ENCODE data around the gene TUBG2.
"Not testable (repeated sequence)": the region's sequence is repeated elsewhere in the genome, so short reads cannot be mapped to it uniquely, and the experiment has no call there.

TUBG2 gene

GRCh38 chr17:42653179-42654124 is 5.6 kb upstream of the TUBG2 start:
- no peak for DNase-seq (ENCODE audit: low spot score)

- peak; percentile 75 for DNase-seq (ENCODE audit: low spot score)
Observed at GRCh38 chr17:42655528-42655927, 3.6 kb upstream of the TUBG2 start.

GRCh38 chr17:42657824-42658588 is 1.1 kb upstream of the TUBG2 start:
- DNase-seq (ENCODE audit: low spot score) = no peak

- DNase-seq (ENCODE audit: low spot score) = not testable (repeated sequence)
Observed at GRCh38 chr17:42659932-42660274, 819 bp downstream of the TUBG2 start.

GRCh38 chr17:42660692-42661345 is 1.7 kb downstream of the TUBG2 start:
- DNase-seq (ENCODE audit: low spot score) = peak; percentile 72

GRCh38 chr17:42665581-42666001 is 6.5 kb downstream of the TUBG2 start:
- DNase-seq (ENCODE audit: low spot score) = no peak

GRCh38 chr17:42666126-42666525 is 7.0 kb downstream of the TUBG2 start:
- DNase-seq (ENCODE audit: low spot score) = not testable (repeated sequence)

- peak; percentile 94 for DNase-seq (ENCODE audit: low spot score)
Observed at GRCh38 chr17:42667088-42667951, 8.2 kb downstream of the TUBG2 start.

- no peak for DNase-seq (ENCODE audit: low spot score)
Observed at GRCh38 chr17:42669705-42669976, 10.6 kb downstream of the TUBG2 start.

GRCh38 chr17:42669977-42670788 is 11.1 kb downstream of the TUBG2 start:
- no peak for DNase-seq (ENCODE audit: low spot score)

- DNase-seq (ENCODE audit: low spot score) = no peak
Observed at GRCh38 chr17:42670789-42671657, 11.9 kb downstream of the TUBG2 start.

- no peak for DNase-seq (ENCODE audit: low spot score)
Observed at GRCh38 chr17:42672038-42672437, 13.0 kb downstream of the TUBG2 start.

GRCh38 chr17:42673266-42673884 is 14.3 kb downstream of the TUBG2 start:
- DNase-seq (ENCODE audit: low spot score) = no peak

- no peak for DNase-seq (ENCODE audit: low spot score)
Observed at GRCh38 chr17:42673885-42674754, 15.0 kb downstream of the TUBG2 start.

- DNase-seq (ENCODE audit: low spot score) = no peak
Observed at GRCh38 chr17:42674755-42675347, 15.8 kb downstream of the TUBG2 start.

GRCh38 chr17:42675348-42675964 is 16.4 kb downstream of the TUBG2 start:
- DNase-seq (ENCODE audit: low spot score) = no peak

- peak; percentile 62 for DNase-seq (ENCODE audit: low spot score)
Observed at GRCh38 chr17:42675965-42676423, 16.9 kb downstream of the TUBG2 start.
